Right kidney (tissue), 1 donor: Measurements from ENCODE around the gene CCDC15.
"Not testable (repeated sequence)": the region's sequence is repeated elsewhere in the genome, so short reads cannot be mapped to it uniquely, and the experiment has no call there.

Source experiments
- DNase-seq: peaks from one replicate; pipeline ENCODE4 v3.0.0-alpha.2; 2016

The CCDC15 gene

DNA sequence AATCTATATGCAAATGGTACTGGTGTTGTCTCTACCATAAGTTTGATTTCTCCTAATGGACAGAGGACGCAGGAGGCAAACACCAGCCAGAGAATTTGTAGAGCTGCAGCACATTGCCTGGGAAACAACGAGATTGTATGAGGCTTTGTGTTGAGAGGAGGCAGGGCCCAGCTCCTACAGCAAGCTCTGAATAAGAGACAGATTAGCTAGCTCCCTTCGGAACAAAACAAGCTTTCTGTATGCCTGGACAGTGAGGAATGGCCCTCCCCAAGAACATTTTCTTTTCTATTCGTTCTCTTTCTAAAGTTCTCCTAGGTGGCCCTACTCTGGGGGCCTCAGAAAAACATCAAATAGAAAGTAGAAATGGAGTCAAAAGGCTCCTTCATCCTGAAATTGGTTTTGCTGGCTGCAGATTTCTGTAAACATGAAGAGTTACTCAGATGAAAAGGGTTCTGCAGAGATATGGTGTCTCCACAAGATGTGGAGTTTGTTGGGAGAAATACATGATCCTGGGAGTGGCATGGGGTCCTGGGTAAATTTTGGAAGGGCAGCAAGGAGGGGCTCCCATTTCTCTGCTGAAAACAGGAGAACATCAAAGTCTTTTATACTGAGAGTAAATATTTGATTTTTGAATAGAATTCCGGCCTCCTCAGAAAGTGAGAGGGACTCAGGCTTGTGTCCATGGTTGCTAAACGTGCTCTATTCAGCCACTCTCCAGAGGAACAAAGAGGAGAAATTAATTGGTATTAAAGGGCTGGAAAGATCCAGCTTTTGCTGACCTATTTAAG lies 11.3 kb upstream of the CCDC15 start:
- no peak for DNase-seq

GRCh38 chr11:124943254-124943616 lies 10.8 kb upstream of the CCDC15 start:
- DNase-seq: no peak

- no peak for DNase-seq
These were observed 10.3 kb upstream of the CCDC15 start for GRCh38 chr11:124943741-124944140.

DNA sequence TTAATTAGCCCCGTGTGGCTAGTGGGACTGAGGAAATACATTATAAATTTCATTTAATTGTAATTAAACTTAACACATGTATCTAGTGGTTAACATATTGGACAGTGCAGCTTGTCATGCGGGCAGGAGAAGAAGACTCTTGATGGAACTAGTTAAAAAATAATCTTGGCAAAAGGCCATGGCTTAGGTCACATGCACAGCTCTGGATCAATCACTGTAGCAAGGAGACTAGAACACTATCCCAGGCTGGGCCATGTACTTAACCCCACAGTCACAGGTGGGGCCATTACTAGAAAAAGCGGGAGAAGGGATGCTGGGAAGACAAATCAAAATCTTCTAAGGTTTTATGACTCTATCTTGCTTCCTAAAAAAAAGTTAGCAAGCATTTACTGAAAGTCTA lies 9.4 kb upstream of the CCDC15 start:
- no peak for DNase-seq

GRCh38 chr11:124945826-124946225 lies 8.2 kb upstream of the CCDC15 start:
- DNase-seq: no peak

DNA sequence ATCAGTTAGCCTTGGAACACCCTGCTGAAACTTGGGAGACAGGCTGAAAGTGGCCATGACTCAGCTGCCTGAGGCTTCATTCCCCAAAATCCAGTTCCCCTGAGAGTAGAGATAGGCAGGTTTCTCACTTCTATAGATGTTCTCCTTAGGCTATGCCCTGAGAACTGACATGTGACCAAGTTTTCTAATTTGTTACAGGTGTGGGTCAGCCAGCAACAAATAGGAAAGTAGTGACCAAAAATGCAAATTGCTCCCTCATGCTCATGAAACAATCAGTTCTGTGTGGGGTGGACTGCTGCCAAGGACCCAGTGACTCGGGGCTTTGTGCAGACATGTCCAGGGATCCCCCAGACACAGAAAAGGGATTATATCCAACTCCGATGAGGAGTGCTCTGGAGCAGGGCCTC lies 7.3 kb upstream of the CCDC15 start:
- no peak for DNase-seq

- DNase-seq: no peak
These were observed 3.2 kb upstream of the CCDC15 start for GRCh38 chr11:124950601-124951330.

GRCh38 chr11:124951341-124951740 lies 2.7 kb upstream of the CCDC15 start:
- DNase-seq: no peak

GRCh38 chr11:124954590-124954955 lies 571 bp downstream of the CCDC15 start:
- DNase-seq: no peak

DNA sequence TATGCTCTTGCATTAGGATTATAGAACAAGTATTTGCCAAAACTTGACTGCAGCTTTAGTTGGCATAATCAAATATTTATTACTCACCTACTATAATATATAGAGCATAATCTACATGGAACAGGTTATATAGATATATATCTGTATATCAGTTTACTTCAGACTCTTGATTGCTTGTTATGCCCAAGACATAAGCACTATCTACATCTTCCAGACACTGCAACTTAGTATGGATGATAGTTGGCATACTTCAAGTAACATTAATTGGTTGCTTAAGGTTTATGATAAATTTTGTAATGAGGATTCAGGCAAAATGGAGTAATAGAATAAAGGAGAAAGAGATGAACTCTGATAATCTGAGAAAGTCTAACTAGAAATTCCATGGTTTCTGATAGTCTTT lies 1.0 kb downstream of the CCDC15 start:
- no peak for DNase-seq

- DNase-seq: peak; percentile 11
These were observed 8.1 kb downstream of the CCDC15 start for GRCh38 chr11:124961972-124962609.

DNA sequence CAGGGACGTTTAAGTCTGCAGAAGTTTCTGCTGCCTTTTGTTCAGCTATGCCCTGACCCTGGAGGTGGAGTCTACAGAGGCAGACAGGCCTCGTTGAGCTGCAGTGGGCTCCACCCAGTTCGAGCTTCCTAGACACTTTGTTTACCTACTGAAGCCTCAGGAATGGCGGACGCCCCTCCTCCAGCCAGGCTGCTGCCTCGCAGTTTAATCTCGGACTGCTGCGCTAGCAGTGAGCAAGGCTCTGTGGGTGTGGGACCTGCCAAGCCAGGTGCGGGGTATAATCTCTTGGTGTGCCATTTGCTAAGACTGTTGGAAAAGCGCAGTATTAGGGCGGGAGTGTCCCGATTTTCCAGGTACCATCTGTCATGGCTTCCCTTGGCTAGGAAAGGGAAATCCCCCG lies 14.2 kb downstream of the CCDC15 start:
- DNase-seq: not testable (repeated sequence)

DNA sequence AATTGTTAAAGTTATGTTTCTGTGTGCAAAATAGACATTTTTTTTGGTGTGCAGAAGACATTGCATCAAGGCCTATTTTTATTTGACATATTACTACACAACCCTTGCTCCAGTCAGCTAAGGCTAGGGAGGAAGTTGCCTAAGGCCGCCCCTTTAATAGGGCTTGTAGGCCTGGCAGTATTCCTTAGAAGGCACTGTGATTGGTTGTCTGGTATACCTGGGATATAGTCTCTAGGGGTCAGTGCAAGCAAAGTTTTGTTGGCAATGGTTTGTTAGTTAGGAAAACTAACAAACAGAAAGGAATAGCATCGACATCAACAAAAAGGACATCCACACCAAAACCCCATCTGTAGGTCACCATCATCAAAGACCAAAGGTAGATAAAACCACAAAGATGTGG lies 16.9 kb downstream of the CCDC15 start:
- DNase-seq: no peak

DNA sequence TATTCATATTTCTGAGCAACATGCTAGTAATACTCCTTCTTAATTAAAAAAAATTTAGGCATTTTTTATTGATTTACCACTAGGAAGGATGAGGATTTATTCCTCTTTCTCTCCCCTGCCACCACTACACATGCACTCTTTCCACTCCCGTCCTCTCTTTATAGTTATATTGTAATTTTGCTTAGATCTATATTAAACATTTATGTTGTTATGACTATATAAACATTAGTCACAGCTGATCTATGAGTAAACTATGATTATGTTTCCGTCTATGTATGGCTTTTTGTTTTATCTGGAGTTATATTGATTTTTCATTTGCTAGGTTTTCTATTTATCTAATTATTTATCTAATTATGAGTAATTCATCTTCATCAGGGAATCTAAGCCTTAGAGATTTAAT lies 17.8 kb downstream of the CCDC15 start:
- no peak for DNase-seq

DNA sequence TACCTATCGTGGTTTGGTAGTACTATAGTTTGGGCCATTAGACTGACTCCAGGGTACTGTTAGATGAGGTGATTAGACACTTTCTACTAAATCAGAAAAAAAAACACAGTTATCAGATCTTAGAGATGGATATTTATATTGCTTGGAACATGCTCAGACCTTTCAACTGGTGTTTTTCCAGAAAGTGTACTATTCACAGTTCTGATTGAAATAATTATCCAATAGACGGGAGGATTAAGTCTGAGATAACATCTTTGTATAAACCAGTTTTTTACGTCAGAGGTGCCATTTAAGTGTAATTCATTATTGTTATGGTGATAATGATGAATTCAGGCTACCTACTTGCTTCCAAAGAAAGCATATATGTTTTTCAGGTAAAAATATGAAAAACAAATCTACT lies 22.5 kb downstream of the CCDC15 start:
- DNase-seq: no peak

GRCh38 chr11:124977006-124977405 lies 23.0 kb downstream of the CCDC15 start:
- DNase-seq: no peak

DNA sequence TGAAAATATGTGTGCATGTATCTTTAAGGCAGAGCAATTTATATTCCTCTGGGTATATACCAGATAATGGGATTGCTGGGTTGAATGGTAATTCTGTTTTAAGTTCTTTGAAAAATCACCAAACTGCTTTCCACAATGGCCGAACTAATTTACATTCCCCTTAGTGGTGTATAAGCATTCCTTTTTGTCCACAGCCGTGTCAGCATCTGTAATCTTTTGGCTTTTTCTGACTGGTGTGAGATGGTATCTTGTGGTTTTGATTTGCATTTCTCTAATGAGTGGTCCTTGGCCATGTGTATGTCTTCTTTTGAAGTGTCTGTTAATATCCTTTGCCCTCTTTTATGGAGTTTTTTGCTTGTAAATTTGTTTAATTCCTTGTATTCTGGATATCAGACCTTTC lies 24.3 kb downstream of the CCDC15 start:
- no peak for DNase-seq

- no peak for DNase-seq
These were observed 28.0 kb downstream of the CCDC15 start for GRCh38 chr11:124982043-124982442.

DNA sequence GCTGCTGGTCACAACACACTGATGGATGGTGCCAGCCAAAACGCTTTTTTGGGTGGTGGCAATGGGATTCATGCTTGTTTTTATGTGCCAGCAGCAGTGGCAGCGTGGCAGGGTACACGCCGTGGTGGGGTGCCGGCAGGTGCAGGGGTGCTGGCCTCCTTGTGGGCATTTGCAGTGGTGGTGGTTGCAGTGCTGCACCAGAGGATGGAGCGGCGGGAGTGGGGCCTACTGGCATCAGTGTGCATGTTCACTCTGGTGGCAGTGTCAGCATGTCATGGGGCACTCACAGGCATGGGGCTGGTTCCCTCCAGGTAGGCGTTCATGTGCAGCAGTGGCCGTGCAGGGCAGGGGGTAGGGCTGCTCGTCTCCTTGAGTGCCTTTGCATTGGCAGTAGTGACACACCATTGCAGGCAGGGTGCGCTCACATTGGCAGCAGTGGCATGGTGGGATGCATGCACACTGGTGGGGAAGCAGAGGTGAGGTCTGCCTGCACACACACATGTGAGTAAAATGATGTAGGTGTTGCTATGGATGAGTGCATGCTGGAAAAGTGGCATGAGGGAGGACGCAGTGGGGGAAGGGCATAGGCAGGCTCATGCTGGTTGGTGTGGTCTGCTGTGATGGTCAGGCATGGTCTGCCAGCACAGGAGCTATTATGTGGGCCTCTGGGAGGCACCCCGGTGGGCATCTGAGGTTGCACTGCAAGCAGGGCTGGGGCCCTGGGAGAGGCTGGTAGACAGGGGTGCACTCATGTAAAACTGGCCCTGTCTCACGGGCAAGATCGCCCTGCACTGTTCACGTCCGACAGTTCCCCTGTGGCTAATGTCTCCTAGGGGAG lies 29.9 kb downstream of the CCDC15 start:
- DNase-seq: no peak

DNA sequence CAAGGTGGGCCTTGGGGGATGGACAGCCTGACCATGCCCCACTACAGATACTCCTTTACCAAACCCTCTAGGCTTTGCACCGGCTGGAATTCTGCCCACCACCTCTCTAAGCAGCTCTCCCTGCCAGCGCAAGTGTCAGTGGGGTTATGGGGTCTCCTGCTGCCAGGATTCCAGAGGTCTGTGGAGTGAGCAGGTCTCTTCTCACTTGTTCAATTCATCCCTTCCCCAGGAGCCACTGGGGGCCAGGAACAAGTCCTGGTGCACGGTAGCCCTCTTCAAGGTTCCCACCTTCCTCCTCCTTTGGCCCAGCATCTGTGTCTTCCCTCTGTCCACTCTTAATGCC lies 30.5 kb downstream of the CCDC15 start:
- DNase-seq: no peak

GRCh38 chr11:124987096-124987495 lies 33.1 kb downstream of the CCDC15 start:
- DNase-seq: no peak

GRCh38 chr11:124988063-124988462 lies 34.1 kb downstream of the CCDC15 start:
- no peak for DNase-seq
